RPMI7951 (cell line): ENCODE results near the gene SRRM2. TPM values are rescaled to one million over a fixed set of nuclear protein-coding genes. Genes with fewer than 3 reads are reported as not detected.

Experiments used
- DNase-seq: peaks from one replicate; pipeline ENCODE4 v3.0.0-alpha.2; 2012; ENCODE audit warnings: low read depth
- total RNA-seq: library from RNA; depleted of rRNA; stranded (reverse); fragments of >200 nt; shearing (Covaris generic); gene quantifications from 2 replicates; pipeline ENCODE4 v1.2.3, GENCODE V29; 2014

The SRRM2 gene
- total RNA-seq, 1 experiment from 2014 or later: 40.0 TPM

DNA sequence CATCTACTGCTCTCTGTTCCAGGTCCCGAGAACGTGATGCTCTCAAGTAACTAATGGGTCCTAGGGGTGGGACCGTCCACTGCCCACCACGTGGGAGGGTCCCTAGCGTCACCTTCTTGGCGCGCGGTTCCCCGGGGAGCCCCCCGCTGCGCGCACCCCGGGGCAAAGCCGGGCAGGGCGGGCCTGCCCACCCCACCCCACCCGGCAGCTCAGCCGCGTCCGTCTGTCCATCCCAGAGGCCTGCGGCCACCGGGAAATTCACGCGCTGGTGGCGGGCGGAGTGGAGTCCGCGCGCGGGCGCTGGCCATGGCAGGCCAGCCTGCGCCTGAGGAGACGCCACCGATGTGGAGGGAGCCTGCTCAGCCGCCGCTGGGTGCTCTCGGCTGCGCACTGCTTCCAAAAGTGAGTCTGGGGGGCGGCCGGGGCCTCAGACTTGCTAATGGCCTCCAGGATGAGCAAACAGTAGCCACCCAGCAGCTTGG is 46.3 kb downstream of the SRRM2 start:
- DNase-seq: no peak

DNA sequence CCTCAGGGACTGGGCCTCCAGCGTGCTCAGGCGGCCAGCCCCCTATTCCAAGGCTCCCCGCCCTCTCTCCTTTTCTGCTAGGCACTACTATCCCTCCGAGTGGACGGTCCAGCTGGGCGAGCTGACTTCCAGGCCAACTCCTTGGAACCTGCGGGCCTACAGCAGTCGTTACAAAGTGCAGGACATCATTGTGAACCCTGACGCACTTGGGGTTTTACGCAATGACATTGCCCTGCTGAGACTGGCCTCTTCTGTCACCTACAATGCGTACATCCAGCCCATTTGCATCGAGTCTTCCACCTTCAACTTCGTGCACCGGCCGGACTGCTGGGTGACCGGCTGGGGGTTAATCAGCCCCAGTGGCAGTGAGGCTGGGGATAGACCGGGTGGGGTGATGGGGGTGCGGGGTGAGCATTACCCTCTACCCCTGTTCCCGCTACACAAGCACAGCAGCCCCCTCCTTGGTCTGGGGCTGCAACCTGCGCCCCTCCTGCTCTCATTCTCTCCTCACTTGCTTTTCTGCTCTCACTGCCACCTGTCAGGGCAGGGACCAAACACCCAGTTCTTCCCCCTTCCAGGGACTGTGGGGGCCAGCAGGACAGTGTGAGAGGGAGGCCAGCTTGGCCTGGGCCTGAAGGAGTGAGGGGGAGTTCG is 46.9 kb downstream of the SRRM2 start:
- no peak for DNase-seq

DNA sequence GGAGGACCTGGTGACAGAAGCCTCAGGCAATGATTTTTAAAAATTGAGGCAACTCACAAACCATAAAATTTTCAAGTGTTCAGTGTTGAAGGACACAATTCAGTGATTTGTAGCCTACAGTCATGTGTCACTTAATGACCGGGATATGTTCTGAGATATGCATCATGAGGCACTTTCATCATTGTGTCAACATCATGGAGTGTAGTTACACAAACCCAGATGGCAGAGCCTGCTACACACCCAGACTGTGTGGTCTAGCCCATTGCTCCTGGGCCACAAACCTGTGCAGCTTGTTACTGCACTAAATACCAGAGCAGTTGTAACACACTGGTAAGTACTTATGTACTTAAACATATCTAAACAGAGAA is 47.4 kb downstream of the SRRM2 start:
- no peak for DNase-seq

DNA sequence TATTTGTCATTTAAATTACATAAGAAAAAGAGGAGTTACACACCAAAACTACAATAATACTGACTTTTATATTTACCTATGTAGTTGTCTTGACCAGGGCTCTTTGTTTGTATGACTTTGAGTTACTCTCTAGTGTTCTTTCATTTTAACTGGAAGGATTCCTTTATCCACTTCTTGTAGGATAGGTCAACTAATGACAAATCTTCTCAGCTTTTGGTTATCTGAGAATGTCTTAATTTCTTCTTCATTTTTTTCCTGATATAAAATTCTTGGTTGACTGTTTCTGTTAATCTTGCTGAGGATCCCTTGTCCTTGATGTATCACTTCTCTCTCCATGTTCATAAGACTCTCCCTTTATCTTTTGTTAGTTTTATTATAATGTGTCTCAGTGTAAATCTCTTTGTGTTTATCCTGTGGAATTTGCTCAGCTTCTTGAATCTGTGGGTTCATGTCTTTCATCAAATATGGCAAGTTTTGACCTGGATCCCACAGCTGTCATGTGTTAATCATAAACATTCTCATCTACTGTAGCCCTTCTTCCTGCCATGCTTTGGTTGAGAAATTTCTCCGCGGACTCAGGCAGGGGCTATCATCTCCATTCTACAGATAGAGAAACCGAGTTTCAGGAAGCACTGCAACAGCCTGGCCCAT is 51.2 kb downstream of the SRRM2 start:
- DNase-seq: no peak

DNA sequence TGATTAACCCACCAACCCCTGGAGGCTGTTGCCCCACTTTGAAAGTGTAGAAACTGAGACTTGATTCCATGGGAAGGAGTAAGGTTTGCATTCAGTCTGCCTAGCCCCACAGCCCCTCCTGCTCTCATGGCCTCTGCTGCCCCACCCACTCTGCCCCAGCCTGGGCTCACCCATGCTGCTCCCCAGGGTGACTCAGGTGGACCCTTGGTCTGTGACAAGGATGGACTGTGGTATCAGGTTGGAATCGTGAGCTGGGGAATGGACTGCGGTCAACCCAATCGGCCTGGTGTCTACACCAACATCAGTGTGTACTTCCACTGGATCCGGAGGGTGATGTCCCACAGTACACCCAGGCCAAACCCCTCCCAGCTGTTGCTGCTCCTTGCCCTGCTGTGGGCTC is 52.3 kb downstream of the SRRM2 start:
- DNase-seq: no peak

DNA sequence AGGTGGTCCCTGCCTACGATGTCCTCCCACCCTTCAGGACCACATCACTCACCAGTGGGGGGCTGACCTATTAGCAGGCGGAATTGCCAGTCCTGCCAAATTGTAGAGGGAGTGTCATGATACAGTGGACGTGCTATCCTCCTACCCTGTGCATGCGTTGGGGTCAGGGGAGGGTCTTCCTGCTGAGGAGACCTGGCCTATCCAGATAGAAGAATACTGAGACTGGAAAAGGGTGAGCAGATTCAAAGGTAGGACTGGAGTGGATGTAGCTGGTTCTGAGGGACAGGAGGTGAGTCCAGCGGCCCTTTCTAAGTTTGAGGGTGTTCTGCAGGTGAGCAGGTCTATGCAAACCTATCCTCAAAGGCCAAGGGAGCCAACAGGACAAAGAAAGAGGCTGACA is 53.8 kb downstream of the SRRM2 start:
- DNase-seq: no peak

DNA sequence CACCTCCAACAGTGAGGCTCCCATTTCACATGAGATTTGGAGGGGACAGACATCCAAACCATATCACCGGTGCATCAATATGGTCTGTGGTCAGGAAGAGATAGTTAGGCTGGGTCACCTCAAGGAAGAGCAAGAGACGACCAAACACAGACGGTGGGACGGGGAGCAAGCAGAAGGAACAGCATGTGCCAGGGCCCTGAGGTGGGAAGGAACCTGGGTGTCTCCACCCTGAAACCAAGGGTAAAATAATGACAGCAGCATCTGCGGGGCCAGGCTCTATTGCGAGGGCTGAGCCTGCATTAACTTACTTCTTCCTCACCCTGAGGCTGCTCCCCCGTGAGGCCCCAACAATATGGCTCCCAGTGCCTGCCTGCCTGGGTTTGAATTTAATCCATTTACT is 55.7 kb downstream of the SRRM2 start:
- no peak for DNase-seq

DNA sequence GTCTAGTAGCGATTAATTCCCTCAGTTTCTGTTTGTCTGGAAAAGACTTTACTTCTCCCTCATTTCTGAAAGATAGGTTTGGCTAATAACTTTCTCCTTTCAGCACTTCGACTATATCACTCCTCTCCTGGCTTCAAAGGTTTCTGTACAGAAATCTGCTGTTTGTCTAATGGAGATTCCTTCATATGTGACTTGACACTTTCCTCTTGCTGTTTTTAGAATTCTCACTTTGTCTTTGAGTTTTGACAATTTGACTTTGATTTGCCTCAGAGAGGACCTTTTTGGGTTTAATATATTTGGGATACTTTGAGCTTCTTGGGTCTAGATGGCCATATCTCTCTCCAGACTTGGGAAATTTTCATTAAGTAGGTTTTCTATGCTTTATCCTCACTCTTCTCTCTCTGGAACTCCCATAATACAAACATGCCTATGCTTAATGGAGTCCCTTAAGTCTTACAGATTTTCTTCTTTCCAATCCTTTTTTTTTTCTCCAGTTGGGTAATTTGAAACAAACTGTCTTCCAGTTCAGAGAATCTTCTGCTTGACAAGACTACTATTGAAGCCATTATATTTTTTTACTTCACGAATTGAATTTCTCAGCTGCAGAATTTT is 56.8 kb downstream of the SRRM2 start:
- no peak for DNase-seq

DNA sequence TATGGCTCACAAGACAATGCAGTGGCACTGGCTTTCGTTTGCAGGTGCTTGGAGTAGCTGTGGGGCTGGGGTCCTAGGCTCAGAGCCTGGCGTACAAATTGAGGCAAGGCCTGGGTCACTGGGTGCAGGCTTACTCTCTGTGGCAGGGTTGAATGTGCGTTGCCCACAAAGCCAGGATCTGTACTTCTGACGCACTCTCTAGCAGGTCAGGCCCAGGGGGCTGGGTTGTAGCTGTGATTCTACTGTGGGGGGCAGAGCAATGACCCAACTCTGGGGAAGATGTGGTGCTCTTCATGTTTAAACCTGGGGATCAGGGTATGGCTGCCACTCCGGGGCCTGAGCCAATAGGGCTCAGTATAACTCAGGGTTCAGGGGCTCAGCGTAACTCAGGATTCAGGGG is 58.2 kb downstream of the SRRM2 start:
- no peak for DNase-seq

DNA sequence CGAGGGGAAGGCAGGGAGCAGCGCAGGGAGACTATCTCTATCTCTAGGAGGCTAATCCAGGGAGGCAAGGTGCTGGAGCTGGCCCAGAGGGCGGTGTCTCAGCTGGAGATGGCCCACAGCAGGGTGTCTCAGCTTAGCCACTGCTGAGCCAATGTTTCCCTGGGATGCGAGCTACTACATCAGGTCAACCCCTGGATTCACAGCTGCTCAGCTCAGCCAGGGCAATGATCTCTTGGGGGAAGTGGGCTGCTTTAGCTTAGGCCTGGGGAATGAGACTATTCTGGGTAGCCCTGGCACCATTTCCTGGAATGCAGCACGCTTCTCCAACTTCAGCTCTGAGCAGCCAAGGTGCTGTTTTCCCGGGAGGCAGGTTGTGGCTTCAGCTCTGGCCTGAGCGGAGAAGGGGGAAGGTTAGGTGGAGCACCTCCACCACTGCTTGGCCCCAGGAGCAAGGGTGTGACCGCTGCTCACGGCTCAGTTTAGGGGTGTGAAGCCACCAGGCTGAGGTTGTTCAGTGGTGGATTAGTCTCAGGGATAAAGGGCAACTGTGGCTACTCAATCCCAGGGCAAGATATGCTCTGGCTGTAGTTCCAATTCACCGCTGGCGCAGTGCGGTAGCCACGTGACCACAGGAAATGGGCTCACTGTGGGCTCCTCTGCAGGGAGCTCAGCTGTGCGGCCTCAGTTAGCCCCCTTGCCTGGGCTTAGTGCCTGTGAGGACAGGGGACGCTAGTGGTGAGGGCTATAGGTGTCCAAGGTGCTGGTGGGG is 59.4 kb downstream of the SRRM2 start:
- DNase-seq: no peak

DNA sequence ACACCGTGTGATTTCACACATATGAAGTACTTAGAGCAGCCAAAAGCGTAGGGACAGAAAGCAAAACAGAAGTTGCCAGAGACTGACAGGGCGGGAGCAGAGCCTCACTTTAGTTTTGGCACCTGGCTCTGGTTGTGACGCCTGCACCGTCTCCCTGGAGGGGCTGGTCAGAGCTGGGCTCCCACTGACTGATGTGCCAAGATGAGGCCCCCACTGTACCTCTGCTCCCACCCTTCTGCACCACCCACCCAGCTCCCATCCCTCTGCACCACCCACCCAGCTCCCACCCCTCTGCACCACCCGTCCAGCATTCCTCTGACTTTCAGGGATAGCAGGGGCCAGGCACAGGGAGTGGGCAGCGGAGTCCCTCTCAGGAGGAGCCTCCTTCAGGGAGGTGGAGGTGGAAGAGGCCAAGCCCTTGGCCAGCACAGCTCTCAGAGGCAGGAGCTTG is 61.4 kb downstream of the SRRM2 start:
- no peak for DNase-seq

DNA sequence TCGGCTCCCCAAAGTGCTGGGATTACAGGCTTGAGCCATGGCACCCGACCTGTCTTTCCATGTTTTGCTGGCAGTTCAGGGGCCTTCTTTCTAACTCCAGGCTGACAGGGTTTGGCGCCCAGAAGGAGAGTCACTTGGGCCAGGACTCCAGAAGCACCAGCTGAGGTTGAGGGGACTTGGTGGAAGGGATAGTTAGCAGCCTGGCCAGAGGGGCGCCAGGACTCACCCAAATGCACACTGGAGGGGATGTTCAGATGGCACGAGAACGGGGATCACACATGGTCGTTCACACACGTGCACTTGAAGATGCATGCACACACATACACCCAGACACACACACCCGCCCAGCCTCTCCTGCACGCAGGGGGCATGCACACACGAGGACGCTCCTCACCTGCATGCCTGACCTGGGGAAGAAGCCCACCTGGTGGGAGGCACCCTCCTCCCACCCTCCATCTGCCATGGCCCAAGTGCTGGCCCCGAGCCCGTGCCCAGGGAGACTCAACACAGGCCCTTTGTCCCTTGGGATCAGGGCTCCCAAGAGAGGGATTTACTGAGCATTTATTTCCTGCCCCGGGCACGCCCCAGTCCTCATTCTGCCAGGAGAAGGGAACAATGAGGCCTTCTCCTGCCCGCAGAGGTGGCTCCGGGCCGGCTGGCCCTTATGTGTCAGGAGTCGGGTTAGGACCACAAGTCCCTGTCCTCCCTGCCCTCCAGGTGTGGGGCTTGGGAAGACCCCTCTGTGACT is 62.3 kb downstream of the SRRM2 start:
- DNase-seq: no peak

DNA sequence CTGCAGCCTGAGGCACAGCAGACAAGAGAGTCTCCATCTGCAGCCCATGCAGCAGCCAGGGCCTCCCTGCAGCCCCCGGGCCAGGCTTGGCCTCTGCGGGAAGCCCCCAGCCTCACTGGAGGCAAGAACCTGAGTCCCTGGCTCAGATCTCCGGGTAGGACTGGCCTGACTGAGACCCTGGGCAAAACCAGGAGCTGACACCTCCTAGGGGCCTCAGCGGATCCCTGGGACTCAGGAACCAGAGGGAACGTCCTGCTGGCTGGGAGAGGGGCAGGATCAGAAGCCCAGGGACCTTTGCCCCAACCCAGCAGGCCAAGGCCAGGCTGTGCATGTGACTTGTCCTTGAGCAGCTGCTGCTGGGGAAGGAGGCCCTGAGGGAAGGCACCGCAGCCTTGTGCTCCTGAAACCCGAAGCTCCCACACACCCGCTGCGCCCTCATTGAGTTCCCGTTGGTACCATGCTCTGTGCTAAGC is 62.9 kb downstream of the SRRM2 start:
- no peak for DNase-seq

DNA sequence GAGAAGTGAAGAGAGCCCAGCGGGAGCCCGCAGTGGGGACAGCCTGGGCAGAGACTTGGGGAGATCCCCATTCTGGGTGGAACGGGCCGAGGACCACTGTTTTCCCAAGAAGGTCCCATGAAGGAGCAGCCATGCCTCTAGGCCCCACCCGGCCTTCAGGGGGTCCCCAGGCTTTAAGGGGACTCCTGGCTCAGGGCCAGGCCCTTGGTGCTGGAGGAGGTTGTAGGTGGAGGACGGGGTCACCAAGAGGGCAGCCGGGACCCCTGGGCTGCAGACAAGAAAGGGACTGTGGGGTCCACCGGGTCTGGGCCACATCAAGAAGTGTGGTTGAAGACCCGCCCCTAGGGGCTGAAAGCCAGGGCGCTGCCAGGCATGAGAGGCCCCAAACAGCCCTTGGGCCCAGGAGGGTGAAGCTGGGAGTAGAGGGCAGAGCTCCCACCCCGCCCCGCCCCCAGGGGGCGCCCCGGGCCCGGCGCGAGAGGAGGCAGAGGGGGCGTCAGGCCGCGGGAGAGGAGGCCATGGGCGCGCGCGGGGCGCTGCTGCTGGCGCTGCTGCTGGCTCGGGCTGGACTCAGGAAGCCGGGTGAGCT is 64.4 kb downstream of the SRRM2 start, which contains the start of gene PRSS21:
Gene PRSS21 (plus strand): TSS at position 487 of the 589 bp plus-strand sequence. CDS start 32 bp downstream, at position 519.
- DNase-seq: no peak

DNA sequence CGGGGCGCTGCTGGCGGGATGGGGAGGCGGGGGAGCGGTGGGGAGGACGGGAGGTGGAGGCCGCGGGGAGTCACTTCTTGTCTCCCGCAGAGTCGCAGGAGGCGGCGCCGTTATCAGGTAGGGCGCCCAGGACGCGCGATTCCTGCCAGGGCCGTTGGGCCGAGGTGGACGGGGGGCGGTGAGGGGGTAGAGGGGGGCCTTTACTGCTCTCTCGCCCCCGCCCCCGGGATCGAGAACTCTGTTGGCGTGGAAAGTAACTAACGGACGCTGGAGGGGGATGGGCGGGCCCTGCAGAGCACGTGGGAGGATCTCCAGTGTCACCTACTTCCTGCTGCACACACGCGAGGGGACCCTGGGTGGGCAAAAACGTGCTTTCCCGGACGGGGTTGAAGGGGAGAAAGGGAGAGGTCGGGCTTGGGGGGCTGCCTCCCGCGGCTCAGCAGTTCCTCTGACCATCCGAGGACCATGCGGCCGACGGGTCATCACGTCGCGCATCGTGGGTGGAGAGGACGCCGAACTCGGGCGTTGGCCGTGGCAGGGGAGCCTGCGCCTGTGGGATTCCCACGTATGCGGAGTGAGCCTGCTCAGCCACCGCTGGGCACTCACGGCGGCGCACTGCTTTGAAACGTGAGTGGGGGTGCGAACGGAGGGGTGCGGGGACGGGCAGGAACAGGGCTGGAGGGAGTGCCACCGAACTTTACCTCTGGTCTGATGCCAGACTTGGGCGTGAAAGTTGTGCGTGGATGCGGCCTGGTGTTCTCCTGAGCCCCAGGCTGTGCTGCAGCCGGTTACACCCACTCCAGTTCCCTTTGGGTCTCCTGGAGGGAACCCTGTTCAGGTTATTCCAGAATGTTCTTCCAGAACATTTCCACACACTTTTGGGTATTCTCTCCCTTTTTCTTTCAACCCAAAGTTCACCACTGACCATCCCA is 65.2 kb downstream of the SRRM2 start:
- DNase-seq: no peak

DNA sequence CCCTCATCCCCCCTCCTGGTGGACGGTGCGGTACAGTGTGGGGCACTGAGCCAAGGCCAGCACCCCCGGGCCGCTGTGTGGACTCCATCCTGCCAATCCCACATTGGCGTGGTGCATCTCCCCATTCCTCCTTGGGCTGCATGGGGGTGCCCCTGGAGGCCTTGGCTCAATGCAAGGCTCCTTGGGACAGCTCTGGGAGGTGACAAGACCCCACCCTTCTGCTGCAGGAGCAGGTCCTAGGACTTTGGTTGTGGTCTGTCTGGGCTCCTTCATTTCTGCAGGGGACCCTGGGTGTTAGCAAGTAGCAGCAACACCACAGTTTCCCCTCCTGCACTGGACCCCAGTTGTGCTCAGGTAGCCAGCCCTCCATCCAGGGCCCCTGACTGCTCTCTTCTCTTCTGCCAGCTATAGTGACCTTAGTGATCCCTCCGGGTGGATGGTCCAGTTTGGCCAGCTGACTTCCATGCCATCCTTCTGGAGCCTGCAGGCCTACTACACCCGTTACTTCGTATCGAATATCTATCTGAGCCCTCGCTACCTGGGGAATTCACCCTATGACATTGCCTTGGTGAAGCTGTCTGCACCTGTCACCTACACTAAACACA is 65.9 kb downstream of the SRRM2 start:
- DNase-seq: no peak

DNA sequence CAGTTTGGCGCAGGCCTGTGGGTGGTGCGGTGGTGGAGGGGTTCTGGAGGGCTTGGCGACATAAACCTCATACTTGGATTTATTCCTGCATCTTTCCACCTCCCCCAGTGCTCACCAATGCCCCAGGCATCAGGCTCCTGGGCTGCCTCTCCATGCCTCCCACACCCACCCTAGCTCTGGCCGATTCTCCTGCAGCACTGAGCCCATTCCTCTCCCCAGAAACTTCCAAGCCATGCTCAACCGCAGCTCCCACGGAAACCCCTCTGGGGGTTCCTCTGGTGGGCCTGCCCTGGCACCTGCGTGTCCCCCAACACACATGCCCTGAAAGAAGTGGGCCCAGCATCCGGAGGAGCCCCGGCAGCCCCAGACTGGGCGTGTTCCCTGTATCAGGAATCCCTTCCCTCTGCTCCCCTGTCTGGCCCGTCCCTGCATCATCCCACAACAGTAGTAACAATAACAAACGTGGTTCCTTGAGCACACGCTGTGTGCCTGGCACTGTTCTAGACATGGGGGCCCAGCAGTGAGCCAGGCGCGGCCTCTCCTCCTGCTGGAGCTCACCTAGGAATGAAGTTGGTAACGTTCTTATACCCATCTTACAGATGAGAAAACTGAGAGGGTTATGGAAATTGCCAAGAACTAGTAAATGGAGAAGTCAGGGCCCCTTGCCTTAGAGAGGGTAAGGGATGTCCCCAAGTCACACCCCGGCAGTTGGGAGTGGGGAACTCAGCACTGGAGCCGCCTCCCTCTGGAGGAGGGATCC is 66.9 kb downstream of the SRRM2 start:
- DNase-seq: no peak

DNA sequence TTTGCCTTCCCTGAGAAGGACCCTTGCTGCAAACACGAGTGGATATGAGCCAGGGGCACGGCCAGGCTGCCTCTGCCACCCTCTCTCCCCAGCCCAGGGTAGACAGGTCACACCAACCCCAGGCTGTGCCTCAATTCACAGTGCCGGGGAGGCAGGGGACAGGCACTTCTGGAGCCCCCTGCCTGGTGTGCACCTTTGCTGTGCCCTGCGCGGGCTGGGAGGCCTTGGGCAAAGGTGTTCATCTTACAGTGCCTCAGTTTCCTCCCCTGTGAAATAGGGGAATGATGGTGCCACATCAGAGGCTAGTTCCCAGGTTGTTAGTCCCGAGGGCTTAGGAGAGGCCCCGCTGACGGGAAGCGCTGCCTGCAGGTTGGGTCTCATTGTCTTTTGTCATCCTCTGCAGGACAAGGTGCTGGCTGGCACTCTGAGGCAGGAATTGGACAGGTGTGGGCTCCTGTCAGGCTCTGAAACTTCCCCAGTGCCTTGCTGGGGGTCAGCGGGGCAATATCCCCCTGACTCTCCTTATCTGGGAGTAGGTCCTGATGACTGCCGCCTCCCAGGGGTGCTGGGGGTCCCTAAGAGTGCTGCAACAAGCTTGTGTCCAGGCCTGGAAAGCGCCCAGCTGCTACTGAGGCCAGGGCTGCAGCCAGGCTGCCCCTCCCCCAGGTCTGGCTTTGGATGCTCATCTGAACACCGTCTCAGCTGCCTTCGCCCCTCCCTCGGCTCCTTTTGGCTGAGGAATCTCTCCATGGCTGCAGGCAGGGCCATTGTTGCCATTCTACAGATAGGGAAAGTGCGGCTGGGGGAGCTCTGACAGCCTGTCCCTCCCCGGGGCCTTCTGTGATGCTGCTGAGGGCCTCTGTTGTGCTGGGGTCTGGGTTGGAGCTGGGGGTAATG is 67.7 kb downstream of the SRRM2 start:
- no peak for DNase-seq
